C4-2B (cell line): ENCODE results near the gene PLA2R1.

Experiments
- CTCF ChIP-seq: fragments of 450-650 bp; conservative IDR thresholded peaks from 2 replicates; pipeline ENCODE4 v1.5.1; 2017; ENCODE audit warnings: mild to moderate bottlenecking
- ZFX ChIP-seq: fragments of 450-650 bp; IDR thresholded peaks from 2 replicates; pipeline ENCODE4 v1.6.1; 2017

- TF ChIP-seq CTCF = no peak
- TF ChIP-seq ZFX = no peak
Measured at GRCh38 chr2:159903443-159904126, 158.8 kb downstream of the PLA2R1 start.
